Hematopoietic multipotent progenitor cell treated with erythropoietin and hydrocortisone succinate and interleukin-3 and kit ligand, for 17 days (in vitro differentiated cells): ENCODE measurements around the gene TRIM65.
"Not testable (repeated sequence)": the region's sequence is repeated elsewhere in the genome, so short reads cannot be mapped to it uniquely, and the experiment has no call there.

ENCODE experiments used
- DNase-seq: peaks from one replicate; pipeline ENCODE4 v3.0.0-alpha.2; 2015; ENCODE audit warnings: low spot score

TRIM65 gene

DNA sequence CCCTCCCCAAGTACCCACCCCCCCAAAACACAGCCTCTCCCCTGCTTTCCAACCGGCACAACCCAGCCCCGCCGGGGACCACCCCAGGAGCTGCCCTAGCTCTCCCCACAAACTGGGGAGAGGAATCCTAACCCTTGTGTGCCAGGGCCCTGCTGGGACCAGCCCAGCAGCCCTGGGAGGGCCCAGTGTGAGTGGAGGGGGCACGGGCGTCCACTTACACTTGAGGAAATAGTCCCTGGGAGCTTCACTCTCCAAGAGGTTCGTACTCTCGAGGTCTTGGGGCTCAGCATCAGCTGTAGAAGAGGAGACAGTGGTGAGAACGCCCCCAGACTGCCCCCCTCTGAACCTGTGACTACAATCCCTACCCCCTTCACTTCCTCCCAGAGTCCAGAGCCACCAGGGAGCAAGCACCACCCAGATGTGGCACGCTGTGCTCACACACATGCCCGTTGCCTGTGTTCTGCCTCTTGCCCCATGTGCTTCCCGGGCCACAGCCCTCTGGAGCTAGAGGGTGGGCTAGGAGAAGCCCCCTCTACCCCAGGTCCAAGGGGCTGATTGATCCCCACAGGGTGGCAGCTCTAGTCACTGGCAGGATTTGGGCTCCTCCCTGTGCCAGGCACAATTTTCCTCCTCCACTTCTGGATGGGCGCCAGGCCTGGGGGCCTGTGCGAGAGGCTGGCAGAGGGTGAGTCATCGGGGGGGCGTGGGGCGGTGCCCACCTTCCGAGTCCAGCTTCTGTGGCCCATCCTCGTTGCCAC, 21.4 kb downstream of the TRIM65 start:
- no peak for DNase-seq

DNA sequence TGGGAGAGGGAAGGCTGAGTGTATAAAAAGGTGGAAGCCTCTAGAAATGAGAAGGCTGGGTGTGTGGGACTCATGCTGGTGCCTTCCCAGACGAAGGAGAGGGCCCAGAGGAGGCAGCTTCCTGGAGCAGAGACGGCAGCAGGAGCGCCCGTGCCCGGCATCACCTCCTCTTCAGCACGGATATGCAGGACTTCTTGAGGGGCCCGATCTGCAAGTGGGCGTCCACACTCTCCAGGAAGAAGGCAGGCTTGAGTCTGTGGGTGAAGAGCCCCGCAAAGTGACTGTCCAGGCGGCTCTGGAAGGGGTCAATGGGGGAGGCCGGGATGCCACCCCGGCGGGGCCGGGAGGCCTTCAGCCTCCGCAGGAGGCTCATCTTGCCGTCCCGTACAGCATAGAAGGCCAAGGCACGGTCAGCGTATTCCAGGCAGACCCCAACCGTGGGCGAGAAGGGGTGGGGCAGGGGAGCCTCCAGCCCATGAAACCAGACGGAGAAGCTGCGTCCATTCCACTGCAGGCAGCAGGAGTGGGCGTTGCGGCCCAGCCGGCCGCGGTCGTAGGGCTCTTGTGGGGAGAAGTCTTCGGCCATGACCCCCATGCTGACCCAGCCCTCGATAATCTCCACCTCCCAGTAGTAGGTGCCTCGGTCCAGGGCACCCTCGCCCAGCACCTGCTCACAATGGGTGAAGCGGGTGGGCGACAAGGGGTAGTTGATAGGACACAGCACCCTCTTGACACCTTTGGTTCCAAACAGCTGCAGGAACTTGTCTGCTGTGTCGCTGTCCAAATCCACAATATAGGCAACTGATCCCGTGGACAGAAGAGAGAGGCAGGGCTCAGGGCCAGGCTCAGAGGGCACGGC, 22.2 kb downstream of the TRIM65 start:
- no peak for DNase-seq

DNA sequence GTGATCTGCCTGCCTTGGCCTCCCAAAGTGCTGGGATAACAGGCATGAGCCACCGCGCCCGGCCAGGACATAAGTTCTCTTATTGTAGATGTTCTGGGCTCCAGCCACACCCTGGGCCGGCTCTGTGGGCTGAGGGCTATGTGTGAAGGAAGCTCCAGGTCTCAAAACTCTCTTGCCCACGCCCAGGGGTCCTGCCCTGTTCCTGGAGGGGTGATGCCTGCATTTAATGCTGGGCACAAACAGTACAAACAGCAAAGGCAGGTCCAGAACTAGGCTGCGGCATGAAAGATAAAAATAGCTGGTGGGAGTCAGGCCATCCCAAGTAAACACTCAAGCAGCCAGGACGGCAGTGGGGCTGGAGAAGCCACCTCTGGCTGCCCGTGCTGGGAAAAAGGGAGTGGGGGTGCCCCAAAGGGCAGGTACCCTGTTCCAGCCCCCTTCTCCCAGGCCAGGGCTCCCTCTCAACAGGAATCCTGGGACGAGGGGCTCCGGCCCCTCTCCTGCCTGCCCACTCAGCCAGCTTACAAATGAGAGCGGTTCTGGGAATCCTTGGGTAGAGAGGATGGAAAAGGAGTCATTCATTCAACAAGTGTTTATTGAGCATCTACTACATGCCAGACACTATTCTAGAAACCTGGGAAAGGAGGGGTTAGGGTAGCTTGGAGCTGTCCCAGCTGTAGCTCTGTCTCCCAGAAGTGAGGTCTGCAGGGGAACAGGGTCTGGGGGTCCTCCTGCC, 23.0 kb downstream of the TRIM65 start:
- DNase-seq = no peak

DNA sequence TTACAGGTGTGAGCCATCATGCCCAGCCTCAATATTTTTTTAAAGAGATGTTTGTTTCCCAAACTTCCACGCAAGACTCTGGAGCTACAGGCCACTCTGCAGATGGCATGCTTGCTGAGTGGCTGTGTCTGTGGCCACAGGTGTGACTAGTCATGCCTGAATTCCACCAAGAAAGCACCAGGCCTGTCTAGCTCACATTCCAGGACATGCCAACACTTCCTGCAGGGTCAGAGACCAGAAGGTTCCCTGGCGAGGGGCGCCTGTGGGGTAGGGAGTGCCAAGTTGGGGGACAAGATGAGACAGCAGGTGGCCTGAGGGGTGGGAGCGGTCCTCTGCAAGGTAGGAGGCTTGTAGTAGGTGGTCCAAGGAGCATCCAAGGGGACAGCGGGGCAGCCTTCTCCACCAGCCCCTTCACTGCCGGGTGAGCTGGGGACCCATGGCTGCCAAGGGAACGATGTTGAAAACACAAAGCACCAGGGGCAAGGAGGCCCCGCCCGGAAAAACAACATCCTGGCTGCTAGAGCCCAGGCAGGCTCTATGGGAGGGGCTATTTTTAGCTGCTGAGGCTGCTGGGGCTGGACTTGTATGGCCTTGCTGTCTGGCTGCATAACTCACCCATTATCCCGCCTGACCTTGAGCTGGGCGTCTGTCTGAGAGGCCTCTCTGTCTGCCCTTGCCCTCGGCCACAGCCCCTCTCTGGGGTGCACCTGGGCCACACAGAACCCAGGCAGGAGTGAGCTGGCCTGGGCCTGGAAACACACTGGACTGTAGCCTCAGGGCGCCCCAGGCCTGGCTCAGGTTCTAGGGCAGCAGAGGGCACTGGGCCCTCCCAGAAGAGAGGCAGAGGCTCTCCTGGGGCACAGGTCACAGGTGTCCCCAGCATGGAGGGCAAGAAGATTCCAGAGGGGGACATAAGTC, 24.1 kb downstream of the TRIM65 start:
- no peak for DNase-seq

DNA sequence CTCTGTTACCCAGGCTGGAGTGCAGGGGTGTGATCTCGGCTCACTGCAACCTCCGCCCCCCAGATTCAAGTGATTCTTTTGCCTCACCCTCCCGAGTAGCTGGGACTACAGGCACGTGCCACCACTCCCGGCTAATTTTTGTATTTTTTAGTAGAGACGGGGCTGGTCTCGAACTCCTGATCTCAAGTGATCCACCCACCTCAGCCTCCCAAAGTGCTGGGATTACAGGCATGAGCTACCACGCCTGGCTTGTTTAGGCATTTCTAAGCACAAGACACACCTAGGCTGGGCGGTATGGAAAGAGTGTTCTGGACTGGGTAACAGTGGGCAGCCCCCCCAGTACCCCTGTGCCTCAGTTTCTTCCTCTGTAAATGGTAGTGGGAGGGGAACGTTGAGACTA, 26.5 kb downstream of the TRIM65 start:
- not testable (repeated sequence) for DNase-seq

DNA sequence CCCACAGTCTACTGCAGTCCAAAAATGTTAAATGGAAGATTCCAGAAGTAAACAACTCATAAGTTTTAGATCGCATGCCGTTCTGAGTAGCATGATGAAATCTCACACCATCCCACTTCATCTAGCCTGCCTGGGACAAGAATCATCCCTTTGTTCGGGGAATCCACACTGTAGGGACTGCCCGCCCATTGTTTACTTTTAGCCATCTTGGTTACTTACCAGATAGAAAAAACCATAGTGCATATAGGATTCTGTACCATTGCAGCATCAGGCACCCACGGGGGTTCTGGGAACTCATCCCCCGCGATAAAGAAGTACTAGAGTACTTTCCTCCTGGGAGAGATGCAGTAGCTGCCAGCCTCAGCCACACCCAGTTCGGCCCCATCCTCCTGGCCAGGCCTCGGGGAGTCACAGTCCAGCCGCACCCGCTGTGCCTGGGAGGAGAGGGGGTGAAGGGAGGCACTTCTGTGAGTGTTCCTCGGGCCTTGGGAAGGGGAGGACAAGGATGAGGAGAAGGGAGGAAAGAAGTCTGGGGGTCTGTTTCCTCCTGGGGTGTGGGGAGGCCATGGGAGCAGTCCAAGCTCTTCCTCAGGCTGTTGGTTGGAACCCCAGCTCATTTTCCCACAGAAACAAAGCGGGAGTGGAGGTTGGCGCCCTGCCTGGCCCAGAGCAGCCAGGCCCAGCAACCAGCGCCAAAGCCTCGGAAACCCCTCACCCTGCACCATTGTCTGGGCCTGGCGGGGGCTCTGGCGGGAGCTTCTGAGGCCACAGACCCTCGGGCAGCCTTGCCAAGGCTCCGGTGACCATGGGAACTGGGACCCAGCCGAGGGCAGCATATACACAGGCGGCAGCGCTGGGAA, 27.2 kb downstream of the TRIM65 start:
- no peak for DNase-seq

DNA sequence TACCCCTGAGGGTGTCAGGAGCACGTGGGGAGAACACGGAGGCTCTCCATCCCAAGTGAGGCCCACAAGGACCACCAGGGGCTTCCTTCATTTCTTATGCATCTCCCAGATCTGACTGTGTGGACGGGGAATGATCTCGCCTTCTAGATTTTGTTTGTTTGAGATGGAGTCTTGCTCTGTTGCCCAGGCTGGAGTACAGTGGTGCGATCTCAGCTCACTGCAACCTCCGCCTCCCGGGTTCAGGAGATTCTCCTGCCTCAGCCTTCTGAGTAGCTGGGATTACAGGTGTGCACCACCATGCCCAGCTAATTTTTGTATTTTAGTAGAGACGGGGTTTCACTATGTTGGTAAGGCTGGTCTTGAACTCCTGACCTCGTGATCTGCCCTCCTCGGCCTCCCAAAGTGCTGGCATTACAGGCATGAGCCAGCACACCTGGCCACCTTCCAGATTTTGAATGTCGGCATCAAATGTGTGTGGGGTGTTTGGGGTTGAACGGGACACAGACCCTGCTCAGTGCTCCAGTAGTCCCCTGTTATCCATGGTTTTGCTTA, 27.9 kb downstream of the TRIM65 start:
- not testable (repeated sequence) for DNase-seq

DNA sequence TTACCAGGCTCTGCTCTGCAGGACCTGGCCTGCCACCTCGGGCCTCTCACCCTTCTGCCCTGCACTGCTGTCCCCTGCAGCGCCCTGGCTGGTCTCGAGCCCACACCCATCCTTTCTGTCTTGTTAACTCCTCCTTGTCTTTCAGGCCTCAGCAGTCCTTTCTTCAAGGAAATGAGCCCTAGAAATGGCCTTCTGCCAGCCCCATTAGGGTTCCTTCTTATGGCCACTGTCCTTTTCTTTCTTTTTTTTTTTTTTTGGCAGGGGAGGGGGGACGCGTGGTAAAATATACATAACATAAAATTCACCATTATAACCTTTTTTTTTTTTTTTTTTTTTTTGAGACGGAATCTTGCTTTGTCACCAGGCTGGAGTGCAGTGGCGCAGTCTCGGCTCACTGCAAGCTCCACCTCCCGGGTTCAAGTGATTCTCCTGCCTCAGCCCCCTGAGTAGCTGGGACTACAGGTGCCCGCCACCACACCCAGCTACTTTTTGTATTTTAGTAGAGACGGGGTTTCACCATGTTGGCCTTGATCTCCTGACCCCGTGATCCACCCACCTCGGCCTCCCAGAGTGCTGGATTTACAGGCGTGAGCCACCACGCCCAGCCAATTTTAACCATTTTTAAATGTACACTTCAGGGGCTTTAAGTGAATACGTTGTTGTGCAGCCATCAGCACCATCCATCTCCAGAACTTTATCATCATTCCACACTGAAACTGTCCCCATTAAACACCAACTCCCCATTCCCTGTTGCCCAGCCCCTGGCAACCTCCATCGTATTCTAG, 31.2 kb downstream of the TRIM65 start:
- not testable (repeated sequence) for DNase-seq

DNA sequence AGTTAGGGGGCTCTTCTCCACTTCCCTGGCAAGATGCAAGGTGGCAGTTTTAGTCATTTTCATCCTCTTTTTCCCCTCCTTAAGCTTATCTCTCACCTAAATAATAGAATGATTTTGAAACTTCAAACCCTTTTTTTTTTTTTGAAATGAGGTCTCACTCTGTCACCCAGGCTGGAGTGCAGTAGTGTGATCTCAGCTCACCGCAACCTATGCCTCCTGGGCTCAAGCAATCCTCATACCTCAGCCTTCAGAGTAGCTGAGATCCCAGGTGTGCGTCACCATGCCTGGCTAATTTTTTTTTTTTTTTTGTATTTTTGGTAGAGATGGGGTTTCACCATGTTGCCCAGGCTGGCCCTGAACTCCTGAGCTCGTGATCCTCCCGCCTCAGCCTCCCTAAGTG, 31.9 kb downstream of the TRIM65 start:
- not testable (repeated sequence) for DNase-seq

DNA sequence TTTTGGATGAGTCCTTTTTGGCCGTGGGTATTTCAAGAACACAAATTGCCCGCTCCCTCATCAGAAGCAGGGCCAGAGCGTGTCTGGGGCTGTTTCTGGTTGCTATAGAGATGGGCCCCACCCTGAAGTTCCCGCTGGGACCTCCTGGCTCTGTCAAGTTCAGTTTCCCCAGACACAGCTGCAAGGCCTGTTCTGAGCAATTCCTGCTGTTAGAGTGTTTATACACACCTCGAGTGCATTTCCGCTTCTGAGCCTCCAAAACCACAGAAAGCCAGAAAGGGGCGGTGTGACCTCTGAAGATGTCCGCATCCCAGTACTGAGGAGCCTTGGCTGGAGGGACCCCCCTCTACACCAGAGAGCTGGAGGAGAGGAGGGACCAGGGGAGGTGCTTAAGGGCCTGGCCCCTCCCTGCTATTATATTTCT, 32.3 kb downstream of the TRIM65 start:
- DNase-seq = no peak

DNA sequence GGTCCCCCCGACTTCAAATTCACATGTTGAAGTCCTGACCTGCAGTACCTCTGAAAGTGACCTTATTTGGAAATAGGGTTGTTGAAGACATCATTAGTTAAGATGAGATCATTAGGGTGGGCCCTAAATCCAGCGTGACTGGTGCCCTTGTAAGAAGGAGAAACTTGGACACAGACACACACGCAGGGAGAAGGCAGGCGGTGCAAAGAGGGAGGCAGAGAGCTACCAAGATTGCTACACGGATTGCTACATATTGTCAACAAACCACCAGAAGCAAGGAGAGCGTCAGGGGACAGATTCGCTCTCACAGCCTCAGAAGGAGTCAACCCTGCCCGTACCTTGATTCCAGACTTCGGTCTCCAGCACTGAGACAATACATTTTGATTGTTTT, 34.8 kb downstream of the TRIM65 start:
- DNase-seq = no peak

DNA sequence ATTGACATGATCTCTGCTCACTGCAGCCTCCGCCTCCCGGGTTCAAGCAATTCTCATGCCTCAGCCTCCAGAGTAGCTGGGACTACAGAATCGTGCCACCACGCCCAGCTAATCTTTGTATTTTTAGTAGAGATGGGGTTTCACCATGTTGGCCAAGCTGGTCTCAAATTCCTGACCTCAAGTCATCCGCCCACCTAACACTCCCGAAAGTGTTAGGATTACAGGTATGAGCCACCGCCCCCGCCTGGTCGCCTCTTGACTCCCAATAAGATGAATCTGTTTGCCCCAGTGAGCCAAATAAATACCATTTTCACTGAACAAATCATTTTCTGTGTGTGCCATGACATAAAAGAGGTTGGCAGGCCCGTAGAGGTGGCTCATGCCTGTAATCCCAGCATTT, 37.4 kb downstream of the TRIM65 start:
- DNase-seq = not testable (repeated sequence)

DNA sequence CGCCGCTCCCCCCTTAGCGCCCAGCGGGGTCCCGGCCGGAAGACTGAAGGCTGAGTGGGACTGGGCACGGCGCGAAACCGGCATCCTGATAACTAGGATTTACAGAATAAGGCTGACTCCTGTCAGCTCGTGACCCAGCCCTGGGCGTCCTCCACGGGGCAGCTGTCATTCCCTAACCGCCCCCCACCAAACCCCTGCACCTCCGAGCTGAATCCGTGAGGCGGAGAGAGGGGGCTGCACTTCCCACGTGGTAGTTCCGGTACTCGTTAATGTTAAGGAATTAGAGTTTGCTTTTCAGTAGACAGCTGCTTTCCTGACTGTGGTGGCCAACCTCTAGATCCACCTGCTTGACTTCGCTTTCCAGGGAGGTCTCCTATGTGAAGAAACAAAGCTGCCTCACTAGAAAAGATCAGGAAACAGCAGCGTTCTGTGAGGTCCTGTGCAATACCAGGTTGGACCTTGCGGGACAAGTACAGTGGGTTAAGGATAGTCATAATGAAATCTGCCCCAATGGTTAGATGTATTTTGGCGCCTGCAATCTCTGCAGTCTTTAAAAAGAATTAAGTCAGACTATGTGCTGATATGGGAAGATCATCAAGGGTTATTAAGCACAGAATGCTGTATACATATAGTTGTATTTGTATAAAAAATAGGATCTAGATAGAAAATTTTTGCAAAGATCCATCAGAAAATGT, 40.5 kb downstream of the TRIM65 start:
- peak; percentile 46 for DNase-seq

DNA sequence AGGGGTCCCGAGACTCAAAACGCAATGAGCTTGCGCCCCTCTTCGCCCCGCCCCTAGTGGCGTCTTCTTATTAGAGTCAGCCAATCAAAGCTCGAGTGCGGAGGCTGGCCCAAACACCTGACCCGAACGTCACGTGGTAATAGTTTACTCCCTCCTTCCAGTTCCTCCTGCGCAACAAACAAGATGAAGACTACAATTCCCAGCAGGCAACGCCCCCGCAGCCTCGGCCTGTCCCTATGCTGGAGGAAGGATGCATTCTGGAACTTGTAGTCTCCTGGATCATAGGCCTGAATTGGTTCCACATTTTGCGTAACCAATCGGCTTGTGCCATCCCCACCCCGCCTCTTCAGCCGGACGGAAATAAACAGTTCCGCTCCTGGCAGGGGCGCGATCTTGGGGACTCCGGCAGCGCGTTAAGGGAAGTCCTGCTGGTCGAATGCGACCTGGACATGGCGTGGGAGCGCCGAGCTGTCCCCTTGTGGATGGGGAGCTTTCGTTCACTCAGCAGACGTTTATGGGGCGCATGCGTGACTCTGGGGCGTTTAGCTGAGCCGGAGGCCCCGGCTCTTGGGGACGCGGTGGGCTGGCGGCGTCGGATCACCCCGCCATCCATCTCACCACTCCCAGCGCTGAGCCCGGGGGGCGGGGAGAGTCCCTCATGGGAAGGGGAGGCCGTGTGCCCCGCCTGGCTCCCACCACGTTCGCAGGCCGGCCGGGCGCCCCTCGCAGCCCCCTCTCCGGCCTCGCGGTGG, 41.3 kb downstream of the TRIM65 start, which contains the start of gene WBP2:
Gene WBP2 (minus strand): TSS at position 26 of the 752 bp plus-strand sequence. CDS start 38 bp downstream, outside the sequence.
- DNase-seq = peak; percentile 100

DNA sequence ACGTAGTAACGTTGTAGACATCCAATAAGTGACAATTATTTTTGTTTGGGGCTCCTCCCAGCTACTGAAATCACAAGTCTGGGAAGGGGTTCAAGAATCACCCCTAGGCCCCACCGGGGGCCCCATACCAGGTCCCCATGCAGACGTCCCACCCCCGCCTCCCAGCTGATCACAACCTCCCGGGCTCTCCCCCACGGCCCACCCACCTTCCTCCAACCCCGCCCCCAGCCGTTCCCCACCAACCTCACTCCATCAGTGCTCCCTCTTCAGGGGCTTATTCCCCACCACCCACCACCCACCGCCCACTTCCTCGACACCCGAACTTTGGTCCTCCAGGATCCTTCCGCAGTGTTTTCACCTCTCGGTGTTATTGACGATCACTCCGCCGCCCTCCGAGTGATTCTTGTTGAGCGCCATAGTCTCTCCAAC, 41.9 kb downstream of the TRIM65 start:
- peak; percentile 72 for DNase-seq

DNA sequence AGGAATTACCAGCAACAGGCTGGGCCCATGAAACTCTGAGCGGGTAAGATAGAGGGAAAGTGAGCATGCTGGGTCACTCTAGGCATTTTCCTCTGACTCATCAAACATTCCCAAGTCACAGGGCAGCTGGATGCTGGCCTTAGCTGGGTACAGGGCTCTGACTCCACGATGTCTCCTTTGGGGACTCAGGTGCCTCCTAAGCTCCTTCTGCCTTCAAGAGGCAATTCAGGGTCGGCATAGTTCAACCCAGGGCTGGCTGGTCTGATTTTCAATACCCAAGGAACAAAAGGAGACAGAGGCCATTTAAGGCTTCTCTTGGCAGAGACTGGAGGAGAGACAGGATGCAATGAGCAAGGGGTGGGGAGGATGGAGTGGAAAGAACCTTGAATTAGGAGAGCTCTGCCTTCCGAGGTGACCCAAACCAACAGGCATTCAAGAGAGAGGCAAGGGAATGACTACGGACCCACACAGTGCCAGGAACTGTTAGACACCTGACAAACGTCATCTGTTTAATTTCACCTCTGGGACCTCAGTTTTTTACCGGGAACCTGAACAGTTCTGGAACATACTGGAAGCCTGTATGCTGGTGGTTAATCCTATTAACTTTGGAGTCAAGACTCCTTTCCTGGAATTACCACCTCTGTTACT, 42.5 kb downstream of the TRIM65 start:
- peak; percentile 80 for DNase-seq

DNA sequence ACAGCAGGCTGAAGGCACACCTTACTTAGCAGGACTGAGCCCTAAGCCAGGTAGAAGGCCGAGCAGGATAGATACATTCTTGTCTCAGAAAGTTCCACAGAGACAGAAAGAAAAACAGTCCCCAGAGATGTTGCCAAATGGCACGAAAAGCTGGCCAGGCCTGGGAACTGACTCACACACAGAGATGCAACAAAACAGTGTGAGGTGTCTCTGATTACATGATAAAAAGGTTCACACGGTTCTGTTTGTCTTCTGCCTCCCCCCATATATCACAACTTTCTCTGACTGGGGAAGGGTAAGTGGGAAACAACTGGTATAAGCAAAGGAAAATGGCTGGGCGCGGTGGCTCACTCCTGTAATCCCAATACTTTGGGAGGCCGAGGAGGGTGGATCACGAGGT, 43.3 kb downstream of the TRIM65 start:
- peak; percentile 52 for DNase-seq
